HEK293T (cell line): ENCODE measurements around the gene CCSER1.

Experiments used
- ARNT ChIP-seq: fragments of 450-650 bp; IDR thresholded peaks from 2 replicates; pipeline ENCODE4 v1.6.1; 2017; ENCODE audit warnings: mild to moderate bottlenecking
- BHLHE40 ChIP-seq: fragments of 450-650 bp; IDR thresholded peaks from 2 replicates; pipeline ENCODE4 v1.6.1; 2016; ENCODE audit warnings: mild to moderate bottlenecking, moderate library complexity, borderline replicate concordance
- FOXA1 ChIP-seq: fragments of 450-650 bp; IDR thresholded peaks from 2 replicates; pipeline ENCODE4 v1.6.1; 2016; ENCODE audit warnings: mild to moderate bottlenecking
- FOXK2 ChIP-seq: fragments of 450-650 bp; IDR thresholded peaks from 2 replicates; pipeline ENCODE4 v1.6.1; 2016; ENCODE audit warnings: mild to moderate bottlenecking
- FOXM1 ChIP-seq: fragments of 450-650 bp; IDR thresholded peaks from 2 replicates; pipeline ENCODE4 v1.6.1; 2017; ENCODE audit warnings: mild to moderate bottlenecking, borderline replicate concordance
- LEF1 ChIP-seq: fragments of 450-650 bp; IDR thresholded peaks from 2 replicates; pipeline ENCODE4 v1.6.1; 2017; ENCODE audit warnings: mild to moderate bottlenecking, borderline replicate concordance
- SP1 ChIP-seq: fragments of 450-650 bp; IDR thresholded peaks from 2 replicates; pipeline ENCODE4 v1.6.1; 2017
- SUZ12 ChIP-seq: fragments of 450-650 bp; IDR thresholded peaks from 2 replicates; pipeline ENCODE4 v1.6.1; 2016; ENCODE audit warnings: mild to moderate bottlenecking
- TARDBP ChIP-seq: fragments of 450-650 bp; IDR thresholded peaks from 2 replicates; pipeline ENCODE4 v1.6.1; 2016

DNA sequence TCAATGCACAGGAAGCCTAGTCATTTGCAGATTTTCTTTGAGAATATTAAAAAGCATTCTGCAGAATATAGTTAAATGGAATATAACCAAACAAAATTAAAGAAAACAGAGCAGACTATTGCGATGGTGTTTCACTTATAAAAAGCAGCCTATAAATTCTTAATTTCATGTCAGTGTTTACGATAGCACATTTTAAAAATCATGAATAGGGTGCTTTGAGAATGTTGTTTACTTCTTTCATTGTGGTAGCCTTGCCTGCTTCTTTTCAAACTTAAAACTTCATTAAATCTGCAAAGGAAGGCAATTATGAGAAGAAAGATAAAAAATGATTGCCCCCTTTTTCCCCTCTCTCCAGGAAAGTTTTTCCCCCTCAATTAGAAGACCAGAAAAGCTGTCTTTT lies 748.6 kb downstream of the CCSER1 start:
- no peak for TF ChIP-seq BHLHE40
- no peak for TF ChIP-seq LEF1
- TF ChIP-seq SP1 = no peak
- no peak for TF ChIP-seq ARNT
- TF ChIP-seq FOXA1 = no peak
- no peak for TF ChIP-seq FOXM1
- no peak for TF ChIP-seq SUZ12
- TF ChIP-seq TARDBP = no peak
- TF ChIP-seq FOXK2 = no peak
